HEK293 (cell line): Measurements from ENCODE around the gene MAP3K6.
A peak's percentile ranks its signal among the peaks of the same experiment; 100 is the strongest.

Experiments
- CTCF ChIA-PET: fragments of 350-600 bp; formaldehyde crosslinking; extraction: SDS; loops from one replicate; lab custom pipeline; 2021; ENCODE audit warnings: antibody characterized with exemption; lab: Yijun Ruan, JAX
- POLR2A ChIA-PET: fragments of 300-600 bp; formaldehyde crosslinking; extraction: SDS; loops from one replicate; lab custom pipeline; 2020; ENCODE audit warnings: antibody characterized with exemption, inconsistent platforms; lab: Yijun Ruan, JAX
- H3K27ac ChIP-seq: fragments of 200-500 bp; sonication (Bioruptor generic); 2 replicates; pipeline ENCODE4 v1.5.1; 2014; ENCODE audit warnings: low read depth, low read length, control low read depth, inconsistent platforms; ENCODE audit errors: extremely low read depth
- H3K36me3 ChIP-seq, 2 experiments: fragments of 200-500 bp in 1 of 2; sonication (Bioruptor generic) in 1 of 2; 1 replicate in 1 of 2; 2 replicates in 1 of 2; pipeline ENCODE4 v1.5.1; 2014 to 2017; ENCODE audit warnings: inconsistent platforms in 2 of 2, low read length in 2 of 2; ENCODE audit not compliant: control insufficient read depth in 2 of 2, insufficient read depth in 1 of 2
- H3K4me1 ChIP-seq: fragments of 200-500 bp; sonication (Bioruptor generic); 2 replicates; pipeline ENCODE4 v1.5.1; 2014; ENCODE audit warnings: mild to moderate bottlenecking, low read length, inconsistent platforms; ENCODE audit not compliant: control insufficient read depth, insufficient read depth
- H3K4me3 ChIP-seq: 2 replicates; pipeline ENCODE4 v1.5.1; 2011; ENCODE audit warnings: low read depth, mild to moderate bottlenecking, control low read depth, low read length, moderate library complexity
- H3K9me3 ChIP-seq: fragments of 200-500 bp; sonication (Bioruptor generic); 2 replicates; pipeline ENCODE4 v1.5.1; 2014; ENCODE audit warnings: low read depth, low read length, inconsistent platforms; ENCODE audit not compliant: control insufficient read depth, insufficient read depth
- BCL11B ChIP-seq: fragments of 450-650 bp; formaldehyde crosslinking; IDR thresholded peaks from 2 replicates; pipeline ENCODE4 v1.5.1; 2016; ENCODE audit warnings: low read depth, missing biosample characterization, missing genetic modification characterization
- EGR2 ChIP-seq: fragments of 450-650 bp; formaldehyde crosslinking; IDR thresholded peaks from 2 replicates; pipeline ENCODE4 v1.5.1; 2016; ENCODE audit warnings: low read depth, missing biosample characterization, missing genetic modification characterization
- GLIS1 ChIP-seq: fragments of 450-650 bp; formaldehyde crosslinking; IDR thresholded peaks from 2 replicates; pipeline ENCODE4 v1.5.1; 2016; ENCODE audit warnings: missing biosample characterization, missing genetic modification characterization
- GLIS2 ChIP-seq: fragments of 450-650 bp; formaldehyde crosslinking; IDR thresholded peaks from 2 replicates; pipeline ENCODE4 v1.5.1; 2016; ENCODE audit warnings: missing biosample characterization, missing genetic modification characterization
- KLF1 ChIP-seq: fragments of 450-650 bp; formaldehyde crosslinking; IDR thresholded peaks from 2 replicates; pipeline ENCODE4 v1.5.1; 2016; ENCODE audit warnings: missing biosample characterization, missing genetic modification characterization
- KLF9 ChIP-seq: fragments of 450-650 bp; formaldehyde crosslinking; IDR thresholded peaks from 2 replicates; pipeline ENCODE4 v1.5.1; 2016; ENCODE audit warnings: missing biosample characterization, missing genetic modification characterization, low read depth
- SALL2 ChIP-seq: fragments of 450-650 bp; formaldehyde crosslinking; IDR thresholded peaks from 2 replicates; pipeline ENCODE4 v1.5.0; 2017; ENCODE audit warnings: missing biosample characterization, mild to moderate bottlenecking, missing genetic modification characterization, borderline replicate concordance
- ZBTB7A ChIP-seq: fragments of 450-650 bp; formaldehyde crosslinking; IDR thresholded peaks from 2 replicates; pipeline ENCODE4 v1.5.1; 2016; ENCODE audit warnings: low read depth, missing biosample characterization, missing genetic modification characterization
- ZIC2 ChIP-seq: fragments of 450-650 bp; formaldehyde crosslinking; IDR thresholded peaks from 2 replicates; pipeline ENCODE4 v1.5.1; 2016; ENCODE audit warnings: missing biosample characterization, missing genetic modification characterization
- ZNF174 ChIP-seq: fragments of 450-650 bp; formaldehyde crosslinking; IDR thresholded peaks from 2 replicates; pipeline ENCODE4 v1.5.0; 2017; ENCODE audit warnings: missing biosample characterization, mild to moderate bottlenecking, missing genetic modification characterization
- ZNF223 ChIP-seq: fragments of 450-650 bp; formaldehyde crosslinking; IDR thresholded peaks from 2 replicates; pipeline ENCODE4 v1.5.1; 2016; ENCODE audit warnings: missing biosample characterization, missing genetic modification characterization
- ZNF23 ChIP-seq: fragments of 450-650 bp; formaldehyde crosslinking; IDR thresholded peaks from 2 replicates; pipeline ENCODE4 v1.5.1; 2016; ENCODE audit warnings: missing biosample characterization, missing genetic modification characterization, borderline replicate concordance
- ZNF366 ChIP-seq: fragments of 450-650 bp; formaldehyde crosslinking; conservative IDR thresholded peaks from 2 replicates; pipeline ENCODE4 v1.5.1; 2016; ENCODE audit warnings: missing biosample characterization, missing genetic modification characterization
- ZNF394 ChIP-seq: fragments of 450-650 bp; formaldehyde crosslinking; IDR thresholded peaks from 2 replicates; pipeline ENCODE4 v1.5.1; 2016; ENCODE audit warnings: missing biosample characterization, missing genetic modification characterization, mild to moderate bottlenecking, moderate library complexity, borderline replicate concordance
- ZNF560 ChIP-seq: fragments of 450-650 bp; formaldehyde crosslinking; IDR thresholded peaks from 2 replicates; pipeline ENCODE4 v1.5.1; 2017; ENCODE audit warnings: missing biosample characterization, missing genetic modification characterization, borderline replicate concordance
- ZNF677 ChIP-seq: fragments of 450-650 bp; IDR thresholded peaks from 2 replicates; pipeline ENCODE4 v1.5.0; 2018; ENCODE audit warnings: missing biosample characterization, mild to moderate bottlenecking, missing genetic modification characterization, moderate library complexity
- TF ChIP-seq, protein P1 (sequence below): fragments of 450-650 bp; formaldehyde crosslinking; IDR thresholded peaks from 2 replicates; pipeline ENCODE4 v1.5.1; 2016; ENCODE audit warnings: missing biosample characterization, missing genetic modification characterization, low read depth
- TF ChIP-seq, protein P2 (sequence below): fragments of 450-650 bp; formaldehyde crosslinking; IDR thresholded peaks from 2 replicates; pipeline ENCODE4 v1.5.1; 2016; ENCODE audit warnings: missing biosample characterization, missing genetic modification characterization

MAP3K6 gene

DNA sequence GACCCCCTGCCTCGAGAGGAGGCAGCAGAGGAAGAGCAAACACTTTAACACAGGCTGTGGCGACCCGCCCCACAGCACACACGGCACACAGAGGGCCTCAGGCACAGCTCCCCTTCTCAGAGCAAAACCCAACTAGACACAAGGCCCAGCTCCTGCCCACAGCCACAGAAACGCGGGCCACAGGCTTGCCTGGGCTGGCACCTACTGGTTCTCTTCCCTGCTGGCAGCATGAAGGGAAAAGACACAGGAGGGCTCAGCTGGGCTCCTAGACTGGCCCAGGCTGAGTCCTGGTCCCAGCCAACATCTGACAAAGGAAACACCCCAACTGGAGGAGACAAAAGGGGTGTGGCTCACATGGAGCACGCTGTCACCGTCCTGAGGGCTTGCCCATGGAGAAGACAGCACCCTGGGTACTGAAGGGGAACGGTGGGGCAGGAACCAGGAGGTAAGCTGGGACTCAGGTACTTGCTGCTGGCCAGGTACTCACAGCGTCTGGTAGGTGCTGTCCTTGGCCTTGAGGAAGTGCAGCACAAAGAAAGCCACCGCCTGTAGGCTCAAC is 12.9 kb upstream of the MAP3K6 start:
- ChIA-PET CTCF (interaction anchor here (0.6 kb wide), 1 partner anchor 24 kb away, joined by 3 read pairs; no protein-coding TSS in a partner anchor), POLR2A (no interaction called here)
- Histone ChIP-seq H3K4me1 (no peaks in the 10 kb centered on the region), H3K9me3 (no peaks in the 10 kb centered on the region), H3K4me3 (no peak overlapping the region)
- TF ChIP-seq KLF1 (tag by site-specific recombination) (peak; percentile 32; the same call in 1 of the 2 replicates), ZIC2 (tag by site-specific recombination) (peak; percentile 80), ZNF23 (tag by site-specific recombination) (no peak), KLF9 (peak; percentile 26; the same call in 1 of the 2 replicates)
- TF ChIP-seq, all 188 proteins: peak for 3
- Histone ChIP-seq H3K36me3 (no peaks in the 10 kb centered on the region), H3K27ac (no peak overlapping the region)

DNA sequence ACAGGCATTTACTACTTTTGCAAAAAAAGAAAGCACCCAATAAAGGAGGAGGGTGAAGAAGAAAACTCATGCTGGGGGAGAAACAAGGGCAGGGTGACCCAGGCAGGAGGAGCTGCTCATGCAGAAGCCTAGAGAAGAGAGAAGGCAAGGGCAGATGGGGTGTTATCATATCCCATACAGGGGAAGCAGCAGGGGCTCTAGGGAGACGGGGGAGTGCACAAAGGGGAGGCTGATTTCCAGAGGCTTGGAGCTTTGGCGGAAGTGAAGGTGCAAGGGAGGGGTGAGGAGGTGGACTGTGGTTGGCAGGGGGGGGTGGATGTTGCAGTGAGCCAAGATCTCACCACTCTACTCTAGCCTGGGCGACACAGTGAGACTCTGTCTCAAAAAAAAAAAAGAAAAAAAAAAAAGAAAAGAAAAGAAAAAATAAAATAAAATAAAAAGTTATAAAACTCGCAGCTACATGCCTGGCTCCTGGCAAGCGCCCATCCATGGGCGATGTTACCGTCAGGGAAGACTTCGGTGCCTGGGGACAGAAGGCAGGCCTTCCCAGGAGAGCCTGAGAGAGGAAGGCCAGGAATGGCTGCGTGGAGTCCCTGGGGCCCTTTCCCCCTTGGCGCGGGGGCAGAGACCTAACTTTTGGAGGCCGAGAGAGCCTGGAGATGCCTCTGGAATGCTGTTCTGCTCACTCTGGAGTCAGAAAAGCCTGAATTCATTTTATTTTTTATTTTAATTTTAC is 11.2 kb upstream of the MAP3K6 start:
- no peak overlapping the region for H3K27ac ChIP-seq
- ChIA-PET POLR2A (interaction anchor here (1.0 kb wide), 1 partner anchor 11 kb away, joined by 3 read pairs; the partner anchor contains the start of gene MAP3K6), CTCF (interaction anchor here (0.6 to 2.3 kb wide), 7 partner anchors 10 to 334 kb away, joined by 3 to 9 read pairs (median 6); partner anchors contain the start of gene MAP3K6)
- no peaks in the 10 kb centered on the region for H3K9me3 ChIP-seq
- H3K36me3 ChIP-seq = no peaks in the 10 kb centered on the region
- TF ChIP-seq ZNF677 (no peak), EGR2 (peak; percentile 30; the same call in 1 of the 2 replicates), ZIC2 (tag by site-specific recombination) (peak; percentile 88), ZNF223 (tag by site-specific recombination) (peak; percentile 47; the same call in 1 of the 2 replicates)
- TF ChIP-seq, all 188 proteins: peak for 3
- no peak overlapping the region for H3K4me3 ChIP-seq
- no peaks in the 10 kb centered on the region for H3K4me1 ChIP-seq

DNA sequence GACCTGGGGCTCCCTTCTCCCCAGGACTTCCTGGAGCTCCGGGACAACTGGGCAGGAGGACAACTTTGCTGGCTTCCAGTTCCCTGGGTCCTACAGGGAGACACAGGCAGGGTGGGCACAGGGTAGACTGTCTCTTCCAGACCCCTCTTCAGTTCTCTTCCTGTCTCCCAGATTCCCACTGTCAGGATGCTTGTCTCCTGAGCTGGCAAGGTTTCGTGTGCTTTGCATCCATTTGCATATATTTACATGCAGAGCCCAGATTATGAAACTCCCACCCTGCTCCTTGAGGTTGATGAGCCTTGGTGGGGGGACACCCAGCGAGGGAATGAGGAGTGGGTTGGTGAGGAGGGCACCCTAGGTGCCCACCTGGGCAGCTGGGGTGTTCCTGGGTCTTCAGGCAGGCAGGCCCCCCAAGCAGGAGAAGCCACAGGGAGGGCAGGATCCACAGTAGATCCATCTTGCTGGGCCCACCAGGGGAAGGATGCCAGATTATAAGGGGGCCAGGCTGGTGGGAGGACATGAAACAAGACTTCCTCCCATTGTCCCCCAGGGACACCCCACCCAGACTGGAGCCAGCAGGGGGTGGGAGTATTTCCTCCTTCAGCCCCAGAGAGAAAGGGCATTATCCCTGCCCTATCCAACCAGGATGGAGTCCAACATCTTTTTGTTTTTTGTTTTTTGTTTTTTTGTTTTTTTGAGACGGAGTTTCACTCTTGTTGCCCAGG is 7.8 kb upstream of the MAP3K6 start, which contains the start of gene FCN3:
FCN3 (minus strand) TSS at position 463 of the 725 bp plus-strand sequence; CDS start at position 457, 6 bp downstream.
- Histone ChIP-seq H3K4me1 (no peaks in the 10 kb centered on the region), H3K9me3 (no peaks in the 10 kb centered on the region), H3K27ac (no peak within 1 kb of the TSS), H3K36me3 (no peaks in the 10 kb centered on the region), H3K4me3 (no peak within 1 kb of the TSS)
- POLR2A ChIA-PET = no interaction called here
- CTCF ChIA-PET = interaction anchor here (1.1 to 1.5 kb wide), 3 partner anchors 17 to 42 kb away, joined by 3 to 4 read pairs (median 4); no protein-coding TSS in a partner anchor
- TF ChIP-seq GLIS1 (tag by site-specific recombination) = peak; percentile 63
- no peak for TF ChIP-seq ZNF174 (tag by site-specific recombination)
- peak; percentile 28; the same call in 1 of the 2 replicates for TF ChIP-seq GLIS2 (tag by site-specific recombination)
- TF ChIP-seq, protein P1, sequence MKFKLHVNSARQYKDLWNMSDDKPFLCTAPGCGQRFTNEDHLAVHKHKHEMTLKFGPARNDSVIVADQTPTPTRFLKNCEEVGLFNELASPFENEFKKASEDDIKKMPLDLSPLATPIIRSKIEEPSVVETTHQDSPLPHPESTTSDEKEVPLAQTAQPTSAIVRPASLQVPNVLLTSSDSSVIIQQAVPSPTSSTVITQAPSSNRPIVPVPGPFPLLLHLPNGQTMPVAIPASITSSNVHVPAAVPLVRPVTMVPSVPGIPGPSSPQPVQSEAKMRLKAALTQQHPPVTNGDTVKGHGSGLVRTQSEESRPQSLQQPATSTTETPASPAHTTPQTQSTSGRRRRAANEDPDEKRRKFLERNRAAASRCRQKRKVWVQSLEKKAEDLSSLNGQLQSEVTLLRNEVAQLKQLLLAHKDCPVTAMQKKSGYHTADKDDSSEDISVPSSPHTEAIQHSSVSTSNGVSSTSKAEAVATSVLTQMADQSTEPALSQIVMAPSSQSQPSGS (tag by site-specific recombination) = no peak

DNA sequence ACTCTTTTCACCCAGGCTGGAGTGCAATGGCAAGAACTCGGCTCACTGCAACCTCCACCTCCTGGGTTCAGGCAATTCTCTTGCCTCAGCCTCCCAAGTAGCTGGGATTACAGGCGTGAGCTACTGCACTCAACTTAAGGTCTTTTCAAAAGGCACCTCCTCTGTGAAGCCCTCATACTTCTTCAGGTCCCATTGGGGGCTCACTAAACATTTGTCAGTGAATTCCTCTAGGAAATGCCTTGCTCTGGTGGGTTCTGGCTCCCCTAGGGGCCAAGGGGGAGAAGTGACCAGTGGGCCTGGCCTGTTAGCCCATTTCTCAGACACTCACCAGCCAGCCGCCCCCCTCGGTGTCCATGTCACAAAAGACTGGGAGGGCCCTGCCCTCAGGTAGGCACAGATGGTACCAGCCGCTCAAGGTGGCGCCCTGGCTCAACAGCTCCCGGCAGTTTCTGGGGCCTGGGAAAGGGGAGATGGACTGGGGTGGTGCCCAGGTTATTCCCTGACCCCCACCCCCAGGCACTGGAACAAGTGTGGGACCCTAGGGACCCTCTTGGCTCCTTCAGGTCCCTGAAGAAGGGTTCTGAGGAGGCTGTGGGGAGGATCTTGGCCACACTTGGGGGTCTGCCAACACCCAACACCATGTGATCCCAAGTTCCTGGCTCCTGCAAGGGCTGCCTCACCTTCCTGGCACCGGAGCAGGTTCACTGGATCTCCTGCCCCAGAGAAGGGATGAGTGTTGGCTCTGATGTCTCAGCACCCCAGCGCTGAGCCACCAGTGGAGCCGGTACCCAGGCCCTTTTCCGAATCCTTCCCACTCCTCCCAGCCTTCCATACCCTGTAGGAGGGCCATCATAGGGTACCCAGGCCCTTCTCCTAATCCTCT is 6.3 kb upstream of the MAP3K6 start:
- CTCF ChIA-PET = interaction anchor here (0.7 to 0.8 kb wide), 5 partner anchors 15 to 222 kb away, joined by 3 to 4 read pairs (median 4); no protein-coding TSS in a partner anchor
- no peaks in the 10 kb centered on the region for H3K9me3 ChIP-seq
- no peak overlapping the region for H3K4me3 ChIP-seq
- POLR2A ChIA-PET = no interaction called here
- H3K27ac ChIP-seq = no peak overlapping the region
- no peaks in the 10 kb centered on the region for H3K36me3 ChIP-seq
- no peaks in the 10 kb centered on the region for H3K4me1 ChIP-seq
- no peak for TF ChIP-seq ZNF366 (tag by site-specific recombination)
- no peak for TF ChIP-seq ZBTB7A (tag by site-specific recombination)
- no peak for TF ChIP-seq SALL2 (tag by site-specific recombination)
- TF ChIP-seq ZNF560 (tag by site-specific recombination) = no peak
- no peak for TF ChIP-seq BCL11B (tag by site-specific recombination)
- TF ChIP-seq, protein P2, sequence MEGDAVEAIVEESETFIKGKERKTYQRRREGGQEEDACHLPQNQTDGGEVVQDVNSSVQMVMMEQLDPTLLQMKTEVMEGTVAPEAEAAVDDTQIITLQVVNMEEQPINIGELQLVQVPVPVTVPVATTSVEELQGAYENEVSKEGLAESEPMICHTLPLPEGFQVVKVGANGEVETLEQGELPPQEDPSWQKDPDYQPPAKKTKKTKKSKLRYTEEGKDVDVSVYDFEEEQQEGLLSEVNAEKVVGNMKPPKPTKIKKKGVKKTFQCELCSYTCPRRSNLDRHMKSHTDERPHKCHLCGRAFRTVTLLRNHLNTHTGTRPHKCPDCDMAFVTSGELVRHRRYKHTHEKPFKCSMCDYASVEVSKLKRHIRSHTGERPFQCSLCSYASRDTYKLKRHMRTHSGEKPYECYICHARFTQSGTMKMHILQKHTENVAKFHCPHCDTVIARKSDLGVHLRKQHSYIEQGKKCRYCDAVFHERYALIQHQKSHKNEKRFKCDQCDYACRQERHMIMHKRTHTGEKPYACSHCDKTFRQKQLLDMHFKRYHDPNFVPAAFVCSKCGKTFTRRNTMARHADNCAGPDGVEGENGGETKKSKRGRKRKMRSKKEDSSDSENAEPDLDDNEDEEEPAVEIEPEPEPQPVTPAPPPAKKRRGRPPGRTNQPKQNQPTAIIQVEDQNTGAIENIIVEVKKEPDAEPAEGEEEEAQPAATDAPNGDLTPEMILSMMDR (tag by site-specific recombination) = 0 out of 2 replicates have a peak, but pooled peaks have one; percentile 22
- no peak for TF ChIP-seq ZNF394
